ENCODE data around the gene SLC6A18.

Gene SLC6A18

GRCh38 chr5:1195439-1195838 lies 29.7 kb upstream of the SLC6A18 start:
- H3K36me3 ChIP-seq, result no peaks in the 10 kb centered on the region
- TF ChIP-seq CTCF (IDR thresholded peaks at IDR 0.05), result no peak
- peaks cover 10% of the 10 kb centered on the region for H3K27me3 ChIP-seq
- no peak overlapping the region for H3K27ac ChIP-seq
- no peaks in the 10 kb centered on the region for H3K9me3 ChIP-seq
- H3K4me1 ChIP-seq (ENCODE audit: control insufficient read depth in 1 of 2, insufficient read depth in 1 of 2, low read depth in 1 of 2, low read length in 1 of 2), result no peaks in the 10 kb centered on the region
- no peak overlapping the region for H3K4me3 ChIP-seq (ENCODE audit: low read depth in 1 of 2, low read length in 1 of 2)

- no peaks in the 10 kb centered on the region for H3K4me1 ChIP-seq (ENCODE audit: control insufficient read depth in 1 of 2, insufficient read depth in 1 of 2, low read depth in 1 of 2, low read length in 1 of 2)
- no peak overlapping the region for H3K4me3 ChIP-seq (ENCODE audit: low read depth in 1 of 2, low read length in 1 of 2)
- no peaks in the 10 kb centered on the region for H3K9me3 ChIP-seq
- H3K27ac ChIP-seq, result no peak overlapping the region
- TF ChIP-seq CTCF (IDR thresholded peaks at IDR 0.05), result no peak
- H3K36me3 ChIP-seq, result no peaks in the 10 kb centered on the region
- H3K27me3 ChIP-seq, result peaks cover 7% of the 10 kb centered on the region
Measured at GRCh38 chr5:1195916-1196315, 29.3 kb upstream of the SLC6A18 start.

DNA sequence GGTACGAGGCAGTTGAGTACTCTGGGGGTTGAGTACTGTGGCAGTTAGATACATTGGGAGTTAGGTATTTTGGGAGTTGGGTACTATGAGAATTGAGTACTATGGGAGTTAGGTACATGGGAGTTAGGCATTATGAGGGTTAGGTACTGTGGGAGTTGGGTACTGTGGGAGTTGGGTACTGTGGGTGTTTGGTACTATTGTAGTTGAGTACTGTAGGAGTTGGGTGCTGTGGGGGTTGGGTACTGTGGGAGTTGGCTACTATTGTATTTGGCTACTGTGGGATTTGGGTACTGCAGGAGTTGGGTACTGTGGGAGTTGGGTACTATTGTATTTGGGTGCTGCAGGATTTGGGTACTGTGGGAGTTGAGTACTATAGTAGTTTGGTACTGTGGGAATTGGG lies 28.6 kb upstream of the SLC6A18 start:
- Histone ChIP-seq H3K36me3 (no peaks in the 10 kb centered on the region), H3K27ac (no peak overlapping the region), H3K27me3 (peaks cover 6% of the 10 kb centered on the region), H3K4me1 (ENCODE audit: control insufficient read depth in 1 of 2, insufficient read depth in 1 of 2, low read depth in 1 of 2, low read length in 1 of 2) (no peaks in the 10 kb centered on the region), H3K9me3 (no peaks in the 10 kb centered on the region), H3K4me3 (ENCODE audit: low read depth in 1 of 2, low read length in 1 of 2) (no peak overlapping the region)
- no peak for TF ChIP-seq CTCF (IDR thresholded peaks at IDR 0.05)

- Histone ChIP-seq H3K27ac (no peak overlapping the region), H3K4me3 (ENCODE audit: low read depth in 1 of 2, low read length in 1 of 2) (no peak overlapping the region), H3K27me3 (peaks cover 4% of the 10 kb centered on the region), H3K4me1 (ENCODE audit: control insufficient read depth in 1 of 2, insufficient read depth in 1 of 2, low read depth in 1 of 2, low read length in 1 of 2) (no peaks in the 10 kb centered on the region), H3K9me3 (no peaks in the 10 kb centered on the region), H3K36me3 (no peaks in the 10 kb centered on the region)
- no peak for TF ChIP-seq CTCF (IDR thresholded peaks at IDR 0.05)
Measured at GRCh38 chr5:1197876-1198666, 27.1 kb upstream of the SLC6A18 start.

DNA sequence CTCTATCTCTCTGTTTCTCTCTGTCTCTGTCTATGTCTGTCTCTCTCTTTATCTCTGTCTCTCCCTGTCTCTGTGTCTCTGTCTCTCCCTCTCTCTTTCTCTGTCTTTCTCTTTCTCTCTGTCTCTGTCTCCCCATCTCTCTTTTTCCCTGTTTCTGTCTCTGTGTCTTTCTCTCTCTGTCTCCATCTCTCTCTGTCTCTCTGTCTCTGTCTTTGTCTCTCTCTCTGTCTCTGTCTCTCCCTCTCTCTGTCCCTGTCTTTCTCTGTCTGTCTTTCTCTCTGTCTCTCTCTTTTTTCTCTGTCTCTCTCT lies 25.9 kb upstream of the SLC6A18 start:
- no peak for TF ChIP-seq CTCF (IDR thresholded peaks at IDR 0.05)
- Histone ChIP-seq H3K27ac (no peak overlapping the region), H3K27me3 (no peaks in the 10 kb centered on the region), H3K4me1 (ENCODE audit: control insufficient read depth in 1 of 2, insufficient read depth in 1 of 2, low read depth in 1 of 2, low read length in 1 of 2) (no peaks in the 10 kb centered on the region), H3K9me3 (no peaks in the 10 kb centered on the region), H3K4me3 (ENCODE audit: low read depth in 1 of 2, low read length in 1 of 2) (no peak overlapping the region), H3K36me3 (no peaks in the 10 kb centered on the region)
